Upper lobe of left lung (tissue), 4 donors: ENCODE measurements around the gene TFAP2C.

Experiments
- EP300 ChIP-seq, 4 donors: sonication (generic); formaldehyde crosslinking; IDR thresholded peaks; one replicate each; pipeline ENCODE4 v1.5.1; 2017; ENCODE audit warnings: antibody characterized with exemption in 4 of 4, control low read depth in 2 of 4
- POLR2A ChIP-seq, 4 donors: fragments of 450-650 bp; IDR thresholded peaks; one replicate each; pipeline ENCODE4 v1.5.1; 2016 to 2017; ENCODE audit warnings: antibody characterized with exemption in 4 of 4, mild to moderate bottlenecking in 2 of 4
- POLR2AphosphoS5 ChIP-seq, 2 donors: sonication (generic); formaldehyde crosslinking; IDR thresholded peaks; one replicate each; pipeline ENCODE4 v1.5.1; 2017; ENCODE audit warnings: antibody characterized with exemption in 2 of 2
- TF ChIP-seq, protein P1 (sequence below), 6 experiments: fragments of 450-650 bp in 4 of 6; fragments of 200-600 bp in 2 of 6; sonication (generic) in 2 of 6; IDR thresholded peaks; one replicate each; pipeline ENCODE4 v1.5.1; 2016 to 2019; ENCODE audit warnings: antibody characterized with exemption in 6 of 6

DNA sequence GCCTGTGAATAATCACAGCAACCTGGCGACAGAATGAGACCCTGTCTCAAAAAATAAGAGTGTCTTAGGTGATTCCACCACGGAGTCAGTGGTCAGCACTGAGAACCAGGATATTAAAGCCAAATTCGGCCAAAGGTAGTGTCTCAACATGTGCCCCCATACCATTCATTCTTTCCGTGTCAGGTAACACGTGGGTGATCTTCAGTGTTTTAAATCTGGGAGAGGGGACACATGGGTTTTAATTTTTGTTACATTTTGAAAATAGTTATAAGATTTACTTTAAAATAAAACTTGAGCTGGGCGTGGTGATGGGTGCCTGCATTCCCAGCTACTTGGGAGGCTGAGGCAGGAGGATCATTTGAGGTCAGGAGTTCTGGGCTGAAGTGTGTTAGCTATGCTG lies 59.0 kb downstream of the TFAP2C start:
- TF ChIP-seq, protein P1, sequence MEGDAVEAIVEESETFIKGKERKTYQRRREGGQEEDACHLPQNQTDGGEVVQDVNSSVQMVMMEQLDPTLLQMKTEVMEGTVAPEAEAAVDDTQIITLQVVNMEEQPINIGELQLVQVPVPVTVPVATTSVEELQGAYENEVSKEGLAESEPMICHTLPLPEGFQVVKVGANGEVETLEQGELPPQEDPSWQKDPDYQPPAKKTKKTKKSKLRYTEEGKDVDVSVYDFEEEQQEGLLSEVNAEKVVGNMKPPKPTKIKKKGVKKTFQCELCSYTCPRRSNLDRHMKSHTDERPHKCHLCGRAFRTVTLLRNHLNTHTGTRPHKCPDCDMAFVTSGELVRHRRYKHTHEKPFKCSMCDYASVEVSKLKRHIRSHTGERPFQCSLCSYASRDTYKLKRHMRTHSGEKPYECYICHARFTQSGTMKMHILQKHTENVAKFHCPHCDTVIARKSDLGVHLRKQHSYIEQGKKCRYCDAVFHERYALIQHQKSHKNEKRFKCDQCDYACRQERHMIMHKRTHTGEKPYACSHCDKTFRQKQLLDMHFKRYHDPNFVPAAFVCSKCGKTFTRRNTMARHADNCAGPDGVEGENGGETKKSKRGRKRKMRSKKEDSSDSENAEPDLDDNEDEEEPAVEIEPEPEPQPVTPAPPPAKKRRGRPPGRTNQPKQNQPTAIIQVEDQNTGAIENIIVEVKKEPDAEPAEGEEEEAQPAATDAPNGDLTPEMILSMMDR (IDR thresholded peaks at IDR 0.05), result no peak
- TF ChIP-seq EP300 (IDR thresholded peaks at IDR 0.05) (no peak), POLR2AphosphoS5 (IDR thresholded peaks at IDR 0.05) (no peak), POLR2A (IDR thresholded peaks at IDR 0.05) (no peak)
